Upper lobe of left lung (tissue), 4 donors: ENCODE measurements around the gene DIP2C.

Source experiments
- CTCF ChIP-seq, 6 experiments: fragments of 450-650 bp in 4 of 6; fragments of 200-600 bp in 2 of 6; sonication (generic) in 2 of 6; IDR thresholded peaks; one replicate each; pipeline ENCODE4 v1.5.1; 2016 to 2019; ENCODE audit warnings: antibody characterized with exemption in 6 of 6
- EP300 ChIP-seq, 4 donors: sonication (generic); formaldehyde crosslinking; IDR thresholded peaks; one replicate each; pipeline ENCODE4 v1.5.1; 2017; ENCODE audit warnings: antibody characterized with exemption in 4 of 4, control low read depth in 2 of 4

DNA sequence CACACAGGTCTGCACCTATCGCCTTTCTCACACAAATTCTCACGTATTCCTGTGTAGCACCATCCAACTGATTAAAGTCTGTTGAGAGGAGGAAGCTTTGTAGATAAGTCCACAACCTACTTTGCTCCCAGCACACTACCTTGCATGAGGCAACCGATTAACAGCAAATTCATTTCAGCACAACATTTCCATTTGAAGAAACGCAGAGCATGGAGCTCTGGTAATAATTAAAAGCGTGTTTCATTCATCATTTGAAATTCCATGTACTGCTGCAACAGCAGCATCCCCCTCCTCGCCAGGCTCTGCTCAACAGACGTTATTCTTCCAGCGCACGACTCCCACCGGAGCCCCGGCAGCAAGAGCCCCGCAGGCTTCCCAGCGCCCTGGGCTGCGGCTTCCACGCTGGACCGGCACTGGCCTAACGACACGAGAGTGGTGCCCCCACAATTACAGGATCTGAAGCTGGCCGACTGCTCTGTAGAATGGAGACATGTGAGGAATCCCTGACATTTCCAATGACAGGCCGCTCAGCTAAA lies 118.8 kb downstream of the DIP2C start:
- TF ChIP-seq CTCF (IDR thresholded peaks at IDR 0.05) = no peak
- no peak for TF ChIP-seq EP300 (IDR thresholded peaks at IDR 0.05)
